HEK293 (cell line): ENCODE results near the gene DPM2.

Experiments
- GLI2 ChIP-seq: fragments of 450-650 bp; formaldehyde crosslinking; IDR thresholded peaks from 2 replicates; pipeline ENCODE4; 2017; ENCODE audit warnings: missing biosample characterization, missing genetic modification characterization, low read depth, borderline replicate concordance
- GLIS1 ChIP-seq: fragments of 450-650 bp; formaldehyde crosslinking; IDR thresholded peaks from 2 replicates; pipeline ENCODE4 v1.5.1; 2016; ENCODE audit warnings: missing biosample characterization, missing genetic modification characterization
- HOXA7 ChIP-seq: sonication (generic); formaldehyde crosslinking; IDR thresholded peaks from 2 replicates; pipeline ENCODE4 v1.8.1; 2022; ENCODE audit warnings: missing genetic modification reagents, borderline replicate concordance
- HOXD13 ChIP-seq: sonication (generic); formaldehyde crosslinking; IDR thresholded peaks from 2 replicates; pipeline ENCODE4 v1.8.0; 2022; ENCODE audit warnings: missing genetic modification reagents, borderline replicate concordance
- KLF1 ChIP-seq: fragments of 450-650 bp; formaldehyde crosslinking; IDR thresholded peaks from 2 replicates; pipeline ENCODE4 v1.5.1; 2016; ENCODE audit warnings: missing biosample characterization, missing genetic modification characterization
- KLF9 ChIP-seq: fragments of 450-650 bp; formaldehyde crosslinking; IDR thresholded peaks from 2 replicates; pipeline ENCODE4 v1.5.1; 2016; ENCODE audit warnings: missing biosample characterization, missing genetic modification characterization, low read depth
- OSR2 ChIP-seq: fragments of 450-650 bp; formaldehyde crosslinking; IDR thresholded peaks from 2 replicates; pipeline ENCODE4 v1.5.1; 2016; ENCODE audit warnings: missing biosample characterization, missing genetic modification characterization
- OVOL3 ChIP-seq: fragments of 450-650 bp; formaldehyde crosslinking; IDR thresholded peaks from 2 replicates; pipeline ENCODE4 v1.5.1; 2016; ENCODE audit warnings: missing biosample characterization, missing genetic modification characterization
- REPIN1 ChIP-seq: fragments of 450-650 bp; formaldehyde crosslinking; IDR thresholded peaks from 2 replicates; pipeline ENCODE4 v1.5.1; 2017; ENCODE audit warnings: missing biosample characterization, missing genetic modification characterization, low read depth
- SALL2 ChIP-seq: fragments of 450-650 bp; formaldehyde crosslinking; IDR thresholded peaks from 2 replicates; pipeline ENCODE4 v1.5.0; 2017; ENCODE audit warnings: missing biosample characterization, mild to moderate bottlenecking, missing genetic modification characterization, borderline replicate concordance
- SP3 ChIP-seq: fragments of 450-650 bp; formaldehyde crosslinking; IDR thresholded peaks from 2 replicates; pipeline ENCODE4 v1.5.1; 2016; ENCODE audit warnings: missing biosample characterization, missing genetic modification characterization
- TCF7L2 ChIP-seq: IDR thresholded peaks from 2 replicates; pipeline ENCODE4 v1.6.1; 2011; ENCODE audit warnings: low read depth, mild to moderate bottlenecking, inconsistent platforms, low read length, moderate library complexity, borderline replicate concordance
- ZFP3 ChIP-seq: fragments of 450-650 bp; formaldehyde crosslinking; IDR thresholded peaks from 2 replicates; pipeline ENCODE4 v1.5.1; 2016; ENCODE audit warnings: low read depth, missing biosample characterization, missing genetic modification characterization
- ZNF132 ChIP-seq: fragments of 450-650 bp; formaldehyde crosslinking; IDR thresholded peaks from 2 replicates; pipeline ENCODE4 v1.5.1; 2017; ENCODE audit warnings: missing biosample characterization, missing genetic modification characterization, borderline replicate concordance
- ZNF155 ChIP-seq: fragments of 450-650 bp; formaldehyde crosslinking; IDR thresholded peaks from 2 replicates; pipeline ENCODE4 v1.5.1; 2016; ENCODE audit warnings: missing biosample characterization, missing genetic modification characterization
- ZNF169 ChIP-seq: fragments of 450-650 bp; formaldehyde crosslinking; IDR thresholded peaks from 2 replicates; pipeline ENCODE4 v1.5.1; 2016; ENCODE audit warnings: missing biosample characterization, missing genetic modification characterization
- ZNF311 ChIP-seq: fragments of 450-650 bp; formaldehyde crosslinking; IDR thresholded peaks from 2 replicates; pipeline ENCODE4 v1.5.1; 2017; ENCODE audit warnings: missing biosample characterization, missing genetic modification characterization, borderline replicate concordance
- ZNF398 ChIP-seq: fragments of 450-650 bp; formaldehyde crosslinking; IDR thresholded peaks from 2 replicates; pipeline ENCODE4 v1.5.1; 2017; ENCODE audit warnings: missing biosample characterization, missing genetic modification characterization
- ZNF521 ChIP-seq: fragments of 450-650 bp; formaldehyde crosslinking; IDR thresholded peaks from 2 replicates; pipeline ENCODE4 v1.5.1; 2017; ENCODE audit warnings: missing biosample characterization, mild to moderate bottlenecking, missing genetic modification characterization
- ZNF610 ChIP-seq: fragments of 450-650 bp; formaldehyde crosslinking; IDR thresholded peaks from 2 replicates; pipeline ENCODE4 v1.5.1; 2016; ENCODE audit warnings: missing biosample characterization, missing genetic modification characterization, borderline replicate concordance
- ZNF677 ChIP-seq: fragments of 450-650 bp; IDR thresholded peaks from 2 replicates; pipeline ENCODE4 v1.5.0; 2018; ENCODE audit warnings: missing biosample characterization, mild to moderate bottlenecking, missing genetic modification characterization, moderate library complexity
- ZNF701 ChIP-seq: fragments of 450-650 bp; formaldehyde crosslinking; IDR thresholded peaks from 2 replicates; pipeline ENCODE4 v1.5.1; 2016; ENCODE audit warnings: missing biosample characterization, missing genetic modification characterization
- ZNF76 ChIP-seq: fragments of 450-650 bp; formaldehyde crosslinking; IDR thresholded peaks from 2 replicates; pipeline ENCODE4; 2016; ENCODE audit warnings: low read depth, missing biosample characterization, missing genetic modification characterization, borderline replicate concordance
- ZNF791 ChIP-seq: fragments of 450-650 bp; formaldehyde crosslinking; IDR thresholded peaks from 2 replicates; pipeline ENCODE4 v1.5.1; 2016; ENCODE audit warnings: missing biosample characterization, missing genetic modification characterization
- TF ChIP-seq, protein P1 (sequence below): fragments of 450-650 bp; formaldehyde crosslinking; IDR thresholded peaks from 2 replicates; pipeline ENCODE4 v1.5.1; 2016; ENCODE audit warnings: missing biosample characterization, missing genetic modification characterization
- TF ChIP-seq, protein P2 (sequence below): fragments of 450-650 bp; formaldehyde crosslinking; optimal IDR thresholded peaks from 2 replicates; pipeline ENCODE3; 2016; ENCODE audit warnings: missing biosample characterization, mild to moderate bottlenecking, missing genetic modification characterization
- TF ChIP-seq, protein P3 (sequence below): fragments of 450-650 bp; formaldehyde crosslinking; IDR thresholded peaks from 2 replicates; pipeline ENCODE4 v1.5.1; 2016; ENCODE audit warnings: missing biosample characterization, missing genetic modification characterization

DPM2 gene

DNA sequence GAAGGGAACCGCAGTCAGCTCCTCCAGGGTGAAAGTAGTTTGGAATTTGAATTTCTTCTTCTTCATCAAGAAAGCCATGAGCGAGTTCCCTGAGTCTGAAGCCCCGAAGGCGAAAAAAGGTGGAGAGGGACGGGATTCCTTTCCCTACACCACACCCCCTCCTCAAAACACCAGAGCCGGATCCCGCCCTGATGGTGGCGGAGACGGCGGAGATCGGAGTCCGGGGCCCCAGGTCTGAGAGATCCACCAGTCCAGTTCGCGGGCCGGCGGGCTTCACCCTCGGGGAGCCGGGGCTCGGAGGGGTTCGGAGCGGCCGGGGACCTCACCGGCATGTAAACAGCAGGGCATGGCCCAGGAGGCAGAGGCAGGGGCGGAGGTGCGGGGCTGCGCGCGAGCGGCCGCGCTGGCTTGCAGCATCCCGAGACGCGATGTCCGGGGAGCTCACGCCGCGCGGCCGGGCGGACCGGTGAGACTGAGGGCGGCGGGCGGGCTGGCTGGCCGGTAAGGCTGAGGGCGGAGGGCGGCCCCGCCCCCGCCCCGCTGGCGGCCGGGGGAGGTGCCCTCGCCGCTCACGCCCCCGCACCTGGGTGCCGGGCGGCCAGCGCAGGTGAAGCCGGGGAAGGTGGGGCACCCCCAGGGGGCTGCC lies 42.5 kb upstream of the DPM2 start (continued):
- TF ChIP-seq ZNF610 (tag by site-specific recombination) (no peak), KLF9 (tag by site-specific recombination) (peak; percentile 78), ZNF791 (tag by site-specific recombination) (no peak), HOXA7 (CRISPR knock-in tag) (no peak), TCF7L2 (no peak), SP3 (peak; percentile 14; the same call in 1 of the 2 replicates), KLF1 (tag by site-specific recombination) (no peak), ZNF132 (tag by site-specific recombination) (no peak), OSR2 (tag by site-specific recombination) (no peak), ZNF701 (tag by site-specific recombination) (no peak), GLIS1 (tag by site-specific recombination) (no peak), ZNF398 (0 out of 2 replicates have a peak, but pooled peaks have one; percentile 3), ZNF677 (tag by site-specific recombination) (no peak), ZNF76 (tag by site-specific recombination) (no peak), ZNF311 (tag by site-specific recombination) (no peak), REPIN1 (tag by site-specific recombination) (no peak), SALL2 (tag by site-specific recombination) (no peak), GLI2 (no peak), ZNF169 (no peak), OVOL3 (no peak), ZNF155 (no peak), ZFP3 (no peak), ZNF521 (tag by site-specific recombination) (no peak), HOXD13 (CRISPR knock-in tag) (no peak)
- TF ChIP-seq, protein P1, sequence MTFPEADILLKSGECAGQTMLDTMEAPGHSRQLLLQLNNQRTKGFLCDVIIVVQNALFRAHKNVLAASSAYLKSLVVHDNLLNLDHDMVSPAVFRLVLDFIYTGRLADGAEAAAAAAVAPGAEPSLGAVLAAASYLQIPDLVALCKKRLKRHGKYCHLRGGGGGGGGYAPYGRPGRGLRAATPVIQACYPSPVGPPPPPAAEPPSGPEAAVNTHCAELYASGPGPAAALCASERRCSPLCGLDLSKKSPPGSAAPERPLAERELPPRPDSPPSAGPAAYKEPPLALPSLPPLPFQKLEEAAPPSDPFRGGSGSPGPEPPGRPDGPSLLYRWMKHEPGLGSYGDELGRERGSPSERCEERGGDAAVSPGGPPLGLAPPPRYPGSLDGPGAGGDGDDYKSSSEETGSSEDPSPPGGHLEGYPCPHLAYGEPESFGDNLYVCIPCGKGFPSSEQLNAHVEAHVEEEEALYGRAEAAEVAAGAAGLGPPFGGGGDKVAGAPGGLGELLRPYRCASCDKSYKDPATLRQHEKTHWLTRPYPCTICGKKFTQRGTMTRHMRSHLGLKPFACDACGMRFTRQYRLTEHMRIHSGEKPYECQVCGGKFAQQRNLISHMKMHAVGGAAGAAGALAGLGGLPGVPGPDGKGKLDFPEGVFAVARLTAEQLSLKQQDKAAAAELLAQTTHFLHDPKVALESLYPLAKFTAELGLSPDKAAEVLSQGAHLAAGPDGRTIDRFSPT (tag by site-specific recombination): no peak
- TF ChIP-seq, protein P2, sequence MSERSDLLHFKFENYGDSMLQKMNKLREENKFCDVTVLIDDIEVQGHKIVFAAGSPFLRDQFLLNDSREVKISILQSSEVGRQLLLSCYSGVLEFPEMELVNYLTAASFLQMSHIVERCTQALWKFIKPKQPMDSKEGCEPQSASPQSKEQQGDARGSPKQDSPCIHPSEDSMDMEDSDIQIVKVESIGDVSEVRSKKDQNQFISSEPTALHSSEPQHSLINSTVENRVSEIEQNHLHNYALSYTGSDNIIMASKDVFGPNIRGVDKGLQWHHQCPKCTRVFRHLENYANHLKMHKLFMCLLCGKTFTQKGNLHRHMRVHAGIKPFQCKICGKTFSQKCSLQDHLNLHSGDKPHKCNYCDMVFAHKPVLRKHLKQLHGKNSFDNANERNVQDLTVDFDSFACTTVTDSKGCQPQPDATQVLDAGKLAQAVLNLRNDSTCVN (tag by site-specific recombination): peak; percentile 62
- TF ChIP-seq, protein P3, sequence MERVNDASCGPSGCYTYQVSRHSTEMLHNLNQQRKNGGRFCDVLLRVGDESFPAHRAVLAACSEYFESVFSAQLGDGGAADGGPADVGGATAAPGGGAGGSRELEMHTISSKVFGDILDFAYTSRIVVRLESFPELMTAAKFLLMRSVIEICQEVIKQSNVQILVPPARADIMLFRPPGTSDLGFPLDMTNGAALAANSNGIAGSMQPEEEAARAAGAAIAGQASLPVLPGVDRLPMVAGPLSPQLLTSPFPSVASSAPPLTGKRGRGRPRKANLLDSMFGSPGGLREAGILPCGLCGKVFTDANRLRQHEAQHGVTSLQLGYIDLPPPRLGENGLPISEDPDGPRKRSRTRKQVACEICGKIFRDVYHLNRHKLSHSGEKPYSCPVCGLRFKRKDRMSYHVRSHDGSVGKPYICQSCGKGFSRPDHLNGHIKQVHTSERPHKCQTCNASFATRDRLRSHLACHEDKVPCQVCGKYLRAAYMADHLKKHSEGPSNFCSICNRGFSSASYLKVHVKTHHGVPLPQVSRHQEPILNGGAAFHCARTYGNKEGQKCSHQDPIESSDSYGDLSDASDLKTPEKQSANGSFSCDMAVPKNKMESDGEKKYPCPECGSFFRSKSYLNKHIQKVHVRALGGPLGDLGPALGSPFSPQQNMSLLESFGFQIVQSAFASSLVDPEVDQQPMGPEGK: no peak
